ENCODE measurements around the gene SLC22A16.
"Not testable (repeated sequence)": the region's sequence is repeated elsewhere in the genome, so short reads cannot be mapped to it uniquely, and the experiment has no call there.

The SLC22A16 gene

DNA sequence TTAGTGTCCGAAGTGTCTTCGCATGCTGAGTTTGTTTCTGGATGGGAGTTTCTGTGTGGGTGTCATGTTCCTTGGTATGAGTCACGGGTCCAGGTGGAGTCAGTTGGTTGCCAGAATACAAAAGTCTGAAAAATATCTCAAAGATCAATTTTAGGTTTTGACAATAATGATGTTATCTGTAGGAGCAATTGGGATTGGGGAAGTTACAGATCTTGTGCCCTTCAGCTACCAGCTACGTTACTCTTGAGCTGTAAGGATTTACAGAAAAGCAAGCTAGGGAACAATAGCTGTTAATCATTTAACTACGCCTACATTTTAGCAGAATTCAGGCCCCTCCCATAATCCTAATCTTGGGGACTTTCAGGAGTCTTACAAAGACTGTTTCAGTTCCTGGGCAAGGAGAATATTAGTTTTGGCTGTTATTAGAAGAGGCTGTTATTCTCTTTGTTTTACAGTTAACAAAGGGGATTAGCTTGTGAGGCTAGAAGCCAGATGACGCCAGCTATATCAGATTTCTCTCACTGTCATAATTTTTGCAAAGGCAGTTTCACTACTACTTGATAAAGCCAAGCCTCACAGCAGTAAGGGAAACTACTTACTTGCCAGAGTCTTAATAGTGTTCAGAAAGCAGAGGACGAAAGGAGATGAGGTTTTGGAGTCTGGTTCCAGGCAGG is 15.4 kb upstream of the SLC22A16 start:
- in situ Hi-C loops (cut with MboI; ENCODE audit: low sequenced_read_pairs) = no loop called here

DNA sequence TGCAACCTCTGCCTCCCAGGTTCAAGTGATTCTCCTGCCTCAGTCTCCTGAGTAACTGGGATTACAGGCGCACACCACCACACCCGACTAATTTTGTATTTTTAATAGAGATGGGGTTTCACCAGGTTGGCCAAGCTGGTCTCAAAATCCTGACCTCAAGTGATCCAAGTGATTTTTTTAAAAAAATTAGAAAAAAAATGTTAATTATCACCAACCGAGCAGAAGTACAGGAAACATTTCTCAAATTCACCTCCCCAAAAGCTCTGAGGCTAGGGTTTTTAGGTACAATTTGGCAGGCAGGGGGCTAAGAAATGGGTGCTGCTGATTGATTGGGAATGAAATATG is 14.9 kb upstream of the SLC22A16 start:
- in situ Hi-C loops (cut with MboI; ENCODE audit: low sequenced_read_pairs) = no loop called here

DNA sequence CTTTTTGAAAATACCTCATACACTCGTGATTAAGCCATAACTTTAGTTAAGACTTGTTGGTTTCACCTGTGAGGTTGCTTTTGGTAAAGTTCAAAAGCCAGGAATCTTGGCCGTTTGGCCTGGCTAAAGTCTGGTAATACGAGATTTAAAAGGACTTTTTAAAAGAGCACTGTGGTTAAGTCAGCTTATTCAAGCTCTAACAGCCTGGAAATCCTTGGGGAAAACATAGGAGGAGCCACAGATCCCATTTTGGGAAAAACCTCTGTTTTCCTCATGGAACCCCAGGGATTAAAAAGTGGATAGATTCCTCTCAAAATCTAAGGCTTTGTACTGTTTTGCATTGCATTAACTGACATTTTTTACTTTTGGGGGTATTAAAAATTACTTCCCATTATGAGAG is 13.7 kb upstream of the SLC22A16 start:
- in situ Hi-C loops (cut with MboI; ENCODE audit: low sequenced_read_pairs) = no loop called here

DNA sequence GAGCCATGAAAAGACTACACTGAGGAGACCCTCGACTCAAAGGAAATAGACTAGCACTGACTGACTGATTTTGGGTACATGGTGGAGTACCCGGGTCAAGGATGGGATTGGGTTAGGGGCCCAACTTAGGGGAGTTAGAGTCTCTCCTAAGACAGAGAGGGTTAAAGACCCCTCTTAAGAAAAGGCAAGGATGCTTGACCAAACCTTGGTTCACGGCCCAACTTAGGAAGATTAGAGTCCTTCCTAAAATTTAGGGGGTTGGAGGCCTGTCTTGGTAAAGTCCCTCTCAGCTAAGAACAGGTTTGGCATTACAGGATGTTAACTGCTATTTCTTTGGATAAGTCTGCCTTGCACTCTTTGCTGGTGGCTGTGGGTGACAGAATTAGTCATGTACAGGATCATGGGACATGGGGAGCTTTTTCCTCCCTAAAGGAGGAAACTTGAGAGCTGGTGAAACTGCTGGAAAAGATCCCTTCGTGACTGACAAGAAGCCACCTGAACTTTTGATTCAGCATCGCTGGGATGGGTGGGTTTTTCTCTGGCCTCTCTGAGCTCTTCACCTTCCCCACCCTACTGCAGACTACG is 12.3 kb upstream of the SLC22A16 start:
- in situ Hi-C loops (cut with MboI; ENCODE audit: low sequenced_read_pairs) = no loop called here

DNA sequence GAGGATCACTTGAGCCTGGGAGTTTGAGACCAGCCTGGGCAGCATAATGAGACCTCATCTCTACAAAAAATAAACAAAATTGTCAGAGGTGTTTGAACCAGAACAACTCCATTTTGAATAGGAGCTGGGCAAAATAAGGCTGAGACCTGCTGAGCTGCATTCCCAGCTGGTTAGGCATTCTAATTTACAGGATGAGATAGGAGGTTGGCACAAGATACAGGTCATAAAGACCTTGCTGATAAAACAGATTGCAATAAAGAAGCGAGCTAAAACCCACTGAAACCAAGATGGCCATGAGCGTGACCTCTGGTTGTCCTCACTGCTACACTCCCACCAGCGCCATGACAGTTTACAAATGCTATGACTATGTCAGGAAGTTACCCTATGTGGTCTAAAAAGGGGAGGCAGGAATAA is 11.6 kb upstream of the SLC22A16 start:
- in situ Hi-C loops (cut with MboI; ENCODE audit: low sequenced_read_pairs) = not testable (repeated sequence)

DNA sequence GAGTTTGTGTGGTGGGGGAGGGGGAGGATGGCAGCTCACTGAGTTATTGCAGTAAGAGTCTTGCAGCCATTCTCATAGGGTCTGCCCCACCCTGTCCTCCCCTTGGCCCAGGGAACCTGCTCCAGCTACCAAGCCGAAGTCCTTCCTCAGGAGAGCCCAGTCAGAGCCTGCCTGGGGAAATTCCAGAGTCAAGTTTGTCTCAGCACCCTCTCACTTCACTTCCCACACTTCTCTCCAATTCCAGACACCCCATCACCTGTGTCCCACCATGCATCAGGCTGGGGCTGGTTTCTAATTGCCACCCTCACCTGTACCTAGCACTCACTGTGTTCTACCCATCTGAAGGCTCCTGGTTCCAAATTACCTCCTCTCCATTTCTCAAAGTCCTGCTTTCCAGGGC is 10.3 kb upstream of the SLC22A16 start:
- in situ Hi-C loops (cut with MboI; ENCODE audit: low sequenced_read_pairs) = no loop called here

DNA sequence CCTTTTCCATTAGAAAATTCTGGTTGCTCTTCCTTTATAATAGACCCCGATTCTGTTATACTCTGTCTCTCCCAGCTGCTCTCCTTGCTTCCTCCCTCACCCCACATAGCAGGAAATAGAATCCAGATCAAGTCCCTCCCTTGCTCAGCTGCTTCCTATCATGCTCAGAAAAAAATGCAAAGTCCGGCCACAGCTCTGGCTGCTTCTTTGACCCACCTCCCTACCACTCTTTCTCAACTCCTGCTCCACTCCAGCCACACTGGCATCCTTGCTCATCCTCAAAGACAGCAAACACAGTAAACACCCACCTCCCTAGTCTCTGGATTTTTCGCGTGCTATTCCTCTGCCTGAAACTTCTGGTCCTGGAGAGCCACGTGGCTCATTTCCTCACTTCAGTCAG is 9.1 kb upstream of the SLC22A16 start:
- in situ Hi-C loops (cut with MboI; ENCODE audit: low sequenced_read_pairs) = no loop called here

DNA sequence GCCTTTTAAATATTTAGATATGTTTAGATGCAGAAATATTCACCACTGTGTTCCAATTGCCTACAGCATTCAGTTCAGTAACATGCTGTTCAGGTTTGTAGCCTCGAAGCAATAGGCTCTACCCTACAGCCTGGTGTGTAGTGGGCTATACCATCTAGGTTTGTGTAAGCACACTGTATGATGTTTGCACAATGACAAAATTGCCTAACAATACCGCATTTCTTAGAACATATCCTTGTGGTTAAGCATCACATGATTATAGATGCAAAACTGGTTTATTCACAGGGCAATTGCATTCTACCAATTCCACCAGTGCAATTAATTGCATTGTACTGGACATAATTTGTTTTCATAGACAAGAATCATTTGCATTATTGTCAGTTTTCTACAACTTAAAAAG is 7.9 kb upstream of the SLC22A16 start:
- in situ Hi-C loops (cut with MboI; ENCODE audit: low sequenced_read_pairs) = no loop called here

DNA sequence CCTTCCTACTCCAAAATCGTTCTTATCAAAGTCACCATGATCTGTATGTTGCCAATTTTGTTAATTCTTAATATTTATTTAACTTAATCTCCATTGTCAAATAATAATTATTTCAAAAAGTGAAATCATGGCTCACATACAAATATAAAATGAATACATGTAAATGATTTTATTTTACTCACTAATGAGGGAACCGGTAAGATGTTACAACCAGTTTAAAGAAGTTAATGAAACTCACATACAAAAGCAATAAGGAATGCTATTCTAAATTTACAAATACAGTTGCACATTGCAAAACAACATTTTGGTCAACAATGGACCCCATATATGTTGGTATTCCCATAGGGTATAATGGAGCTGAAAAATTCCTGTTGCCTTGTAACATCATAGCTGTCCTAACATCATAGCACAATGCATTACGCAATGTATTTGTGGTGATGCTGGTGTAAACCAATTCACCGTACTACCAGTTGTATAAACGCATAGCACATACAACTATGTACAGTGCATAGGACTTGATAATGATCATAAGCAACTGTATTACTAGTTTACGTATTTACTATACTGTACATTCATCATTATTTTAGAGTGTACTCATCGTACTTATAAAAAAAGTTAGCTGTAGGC is 6.5 kb upstream of the SLC22A16 start:
- in situ Hi-C loops (cut with MboI; ENCODE audit: low sequenced_read_pairs) = no loop called here

DNA sequence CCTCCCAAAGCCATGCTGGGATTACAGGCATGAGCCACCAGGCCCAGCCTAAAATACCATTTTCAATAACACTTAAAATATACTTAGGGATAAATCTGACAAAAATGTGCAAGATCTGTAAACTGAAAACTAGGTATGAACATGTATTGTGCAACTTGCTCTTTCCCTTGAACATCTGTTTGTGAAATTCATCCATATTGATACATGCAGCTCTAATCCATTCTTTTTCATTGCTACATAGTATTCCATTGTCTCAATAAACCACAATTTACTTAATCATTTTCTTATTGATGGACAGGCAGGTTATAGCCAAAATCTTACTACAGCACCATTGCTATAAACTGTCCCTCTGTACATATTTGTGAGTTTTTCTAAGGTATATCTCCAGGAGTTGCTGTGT is 4.7 kb upstream of the SLC22A16 start:
- in situ Hi-C loops (cut with MboI; ENCODE audit: low sequenced_read_pairs) = no loop called here

DNA sequence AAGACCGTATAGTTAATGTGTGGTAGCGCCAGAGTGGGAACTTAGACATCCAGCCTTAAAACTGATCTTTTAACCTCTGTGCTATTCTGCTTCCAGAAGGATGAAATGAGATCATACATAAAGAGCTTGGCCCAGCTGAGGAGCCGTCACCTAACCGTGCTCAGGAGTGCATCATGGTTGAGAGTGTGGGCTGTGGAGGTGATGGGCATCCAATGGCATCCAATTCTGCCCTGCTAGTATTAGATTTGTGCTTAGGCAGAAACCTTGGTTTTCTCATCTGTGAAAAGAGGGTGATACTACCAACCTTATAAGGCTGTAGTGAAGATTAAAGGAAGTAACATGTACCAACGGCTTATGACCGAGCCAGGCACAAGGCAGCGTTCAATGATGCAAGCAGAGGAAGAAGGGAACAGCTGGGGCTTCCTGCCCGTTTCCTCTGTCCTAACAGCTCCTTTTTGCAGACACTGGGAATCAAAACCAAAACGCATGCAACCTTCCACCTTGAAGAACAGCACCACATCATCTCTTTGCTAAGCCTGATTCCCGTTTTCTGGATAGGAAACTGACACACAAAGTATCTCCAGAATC is 1.3 kb downstream of the SLC22A16 start:
- in situ Hi-C loops (cut with MboI; ENCODE audit: low sequenced_read_pairs) = no loop called here

DNA sequence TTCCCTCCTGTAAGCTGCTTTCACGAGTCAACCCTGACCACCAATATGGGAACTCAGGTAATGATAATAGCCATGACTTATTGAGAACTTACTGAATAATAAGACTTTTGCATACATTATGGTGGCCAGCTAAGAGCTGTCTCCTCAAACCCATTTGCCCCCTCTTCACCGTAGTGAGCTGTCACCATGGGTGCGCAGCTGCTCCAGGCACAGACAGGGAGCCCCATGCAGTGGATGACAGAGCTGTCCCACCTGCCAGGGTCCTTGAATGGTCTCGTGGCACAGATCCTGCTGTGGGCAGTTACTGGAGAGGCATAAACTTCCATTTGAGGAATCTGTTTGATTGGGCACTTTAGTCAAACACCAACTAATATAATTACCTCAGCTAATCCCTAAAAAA is 1.9 kb downstream of the SLC22A16 start:
- in situ Hi-C loops (cut with MboI; ENCODE audit: low sequenced_read_pairs) = no loop called here

DNA sequence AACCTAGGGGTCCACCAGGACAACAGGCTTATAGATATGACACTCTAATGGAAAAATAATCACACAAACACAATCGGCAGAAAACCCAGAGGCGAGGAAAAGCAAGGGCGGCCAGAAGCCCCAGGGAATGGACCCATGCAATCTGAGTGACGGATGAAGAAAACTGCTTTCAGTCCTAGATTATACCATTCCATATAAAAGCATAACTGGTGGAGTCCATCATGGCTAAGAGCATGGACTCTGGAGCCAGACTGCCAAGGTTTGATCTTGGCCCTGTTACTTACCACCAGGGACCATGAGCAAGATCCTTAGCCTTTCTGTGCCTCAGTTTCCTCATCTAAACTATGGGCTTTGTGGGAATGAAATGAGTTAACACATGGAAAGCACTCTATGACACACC is 3.7 kb downstream of the SLC22A16 start:
- in situ Hi-C loops (cut with MboI; ENCODE audit: low sequenced_read_pairs) = no loop called here

DNA sequence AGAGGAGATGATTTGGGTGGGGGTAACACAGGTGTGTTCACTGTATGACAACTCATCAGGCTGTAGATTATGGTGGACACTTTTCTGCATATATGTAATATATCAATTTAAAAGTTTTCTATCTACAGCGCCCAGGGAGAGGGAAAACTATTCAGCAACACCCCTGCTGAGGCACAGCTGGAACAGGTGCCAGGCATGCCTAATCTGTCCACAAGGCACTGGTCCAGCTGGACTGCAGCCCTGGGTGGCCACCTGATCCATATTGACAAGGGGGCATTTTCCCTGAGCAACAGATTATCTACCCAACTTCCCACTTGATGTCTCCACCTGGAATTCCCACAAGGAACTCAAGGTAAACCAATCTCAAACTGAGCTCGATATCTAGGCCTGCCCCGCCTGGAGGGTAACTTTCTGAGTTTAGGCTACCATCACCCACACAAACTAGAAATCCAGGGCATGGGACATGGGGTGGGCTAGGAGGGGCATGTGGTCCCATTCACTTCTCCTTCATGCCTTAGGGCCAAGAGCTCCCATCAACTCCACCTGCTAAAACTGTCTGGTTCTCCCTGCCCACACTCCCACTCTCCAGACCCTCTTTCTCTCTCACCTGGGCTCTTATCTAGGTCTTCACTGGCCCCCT is 4.6 kb downstream of the SLC22A16 start:
- in situ Hi-C loops (cut with MboI; ENCODE audit: low sequenced_read_pairs) = no loop called here

DNA sequence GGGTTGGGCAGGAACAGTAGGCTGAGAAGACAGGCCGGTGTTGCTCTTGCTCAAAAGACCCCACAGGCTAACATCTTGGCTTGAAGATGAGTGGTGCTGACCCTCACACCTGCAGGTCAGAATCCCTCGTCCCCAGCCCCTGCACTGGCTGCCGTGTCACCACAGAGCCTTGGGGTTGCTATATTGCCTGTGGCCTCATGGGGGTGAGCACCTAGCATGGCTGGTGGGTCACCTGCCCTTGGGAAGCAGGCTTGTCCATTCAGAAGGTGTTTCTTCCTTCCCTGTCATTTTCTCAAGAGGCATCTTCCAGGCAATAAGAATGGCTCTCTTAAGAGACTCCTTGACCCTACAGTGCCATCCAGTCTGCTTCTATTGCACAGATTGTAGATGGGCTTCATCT is 7.7 kb downstream of the SLC22A16 start:
- in situ Hi-C loops (cut with MboI; ENCODE audit: low sequenced_read_pairs) = no loop called here

DNA sequence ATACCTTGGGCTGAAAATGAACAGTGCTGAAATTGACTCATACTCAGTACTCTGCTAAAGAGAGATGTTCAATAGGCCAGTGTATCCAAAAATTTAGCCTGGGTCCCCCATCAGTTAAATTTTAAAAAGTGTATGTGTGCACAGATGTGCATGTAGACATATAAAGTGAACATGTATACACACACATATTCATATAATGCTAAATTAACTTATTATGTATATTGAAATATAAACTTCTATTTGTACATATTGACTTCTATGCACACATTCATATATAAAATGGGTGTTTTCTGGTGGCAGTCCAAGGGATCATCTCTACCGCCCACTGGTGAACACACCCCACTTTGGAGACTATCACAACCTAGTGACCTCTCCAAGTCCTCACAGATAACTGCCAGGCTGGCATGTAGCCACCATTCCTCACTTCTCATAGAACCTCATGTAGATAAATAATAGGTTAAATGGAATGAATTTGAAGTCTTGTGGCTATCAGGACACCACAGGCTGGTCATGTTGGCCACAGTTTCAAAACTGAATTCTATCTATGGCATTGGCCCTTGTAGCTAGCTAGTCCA is 8.8 kb downstream of the SLC22A16 start:
- in situ Hi-C loops (cut with MboI; ENCODE audit: low sequenced_read_pairs) = no loop called here

DNA sequence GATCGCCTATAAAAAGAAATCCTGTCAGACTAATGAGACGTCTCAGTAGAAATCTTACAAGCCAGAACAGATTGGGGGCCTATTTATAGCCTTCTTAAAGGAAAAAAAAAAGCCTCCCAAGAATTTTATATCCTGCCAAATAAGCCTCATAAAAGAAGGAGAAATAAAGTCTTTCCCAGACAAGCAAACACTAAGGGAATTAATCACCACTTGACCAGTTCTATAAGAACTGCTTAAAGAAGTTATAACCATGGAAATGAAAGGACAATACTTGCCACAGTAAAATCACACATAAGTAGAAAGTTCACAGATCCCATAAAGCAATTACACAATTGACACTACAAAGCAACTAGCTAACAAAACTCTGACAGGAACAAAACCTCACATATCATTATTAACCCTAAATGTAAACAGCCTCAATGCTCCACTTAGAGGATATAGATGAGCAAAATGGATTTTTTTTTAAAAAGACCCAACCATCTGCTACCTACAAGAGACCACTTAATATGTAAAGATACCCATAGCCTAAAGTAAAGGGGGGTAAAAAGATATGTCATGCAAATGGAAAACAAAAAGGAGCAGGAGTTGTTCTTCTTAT is 13.4 kb downstream of the SLC22A16 start:
- in situ Hi-C loops (cut with MboI; ENCODE audit: low sequenced_read_pairs) = no loop called here

DNA sequence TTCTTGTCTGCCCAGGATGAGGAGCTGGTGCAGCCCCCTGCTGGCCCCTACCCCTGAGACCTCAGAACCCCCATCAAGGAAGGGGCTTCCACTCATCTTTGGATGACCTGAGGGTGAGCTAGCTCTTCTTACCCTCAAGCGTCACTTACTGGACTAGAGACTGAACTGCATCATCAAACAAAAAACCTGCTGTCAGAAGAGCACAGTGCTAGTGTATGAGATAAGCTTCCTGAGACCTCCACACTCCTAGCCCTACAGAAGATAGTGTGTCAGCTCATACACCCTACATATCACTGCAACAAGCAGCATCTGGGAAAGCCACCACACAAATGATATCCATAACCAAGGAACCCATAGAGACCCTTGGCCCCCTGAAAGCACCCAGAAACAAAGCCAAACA is 15.0 kb downstream of the SLC22A16 start:
- in situ Hi-C loops (cut with MboI; ENCODE audit: low sequenced_read_pairs) = no loop called here

DNA sequence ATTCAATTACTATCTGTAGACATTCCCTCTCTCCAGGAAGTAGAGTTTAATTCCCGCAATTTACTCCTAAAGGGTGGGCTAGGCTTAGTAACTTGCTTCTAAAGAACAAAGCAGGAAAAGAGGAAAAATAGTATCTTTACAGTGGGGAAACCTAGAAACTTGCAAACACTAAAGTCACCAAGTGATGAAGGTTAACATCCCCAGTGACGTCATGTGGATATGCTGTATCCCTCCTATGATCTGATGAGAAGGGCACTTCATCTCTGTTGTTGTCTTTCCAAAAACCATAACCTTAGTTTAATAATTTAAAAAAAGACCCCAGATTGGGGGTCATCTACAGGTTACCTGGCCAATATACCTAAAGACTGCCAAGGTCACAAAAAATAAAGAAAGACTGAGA is 17.3 kb downstream of the SLC22A16 start:
- in situ Hi-C loops (cut with MboI; ENCODE audit: low sequenced_read_pairs) = no loop called here

DNA sequence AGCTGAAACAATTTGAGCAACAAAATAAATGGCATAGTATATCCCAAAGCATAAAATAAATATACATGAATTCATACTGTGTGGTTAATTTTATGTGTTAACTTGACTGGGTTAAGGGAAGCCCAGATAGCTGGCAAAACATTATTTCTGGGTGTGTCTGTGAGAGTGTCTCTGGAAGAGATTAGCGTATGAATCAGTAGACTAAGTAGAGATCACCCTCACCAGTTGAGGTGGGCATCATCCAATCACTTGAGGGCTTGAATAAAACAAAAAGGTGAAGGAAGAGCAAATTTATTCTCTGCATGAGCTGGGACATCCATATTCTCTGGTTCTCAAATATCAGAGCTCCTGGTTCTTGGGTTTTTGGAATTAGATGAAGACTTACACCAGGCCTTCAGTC is 17.9 kb downstream of the SLC22A16 start:
- in situ Hi-C loops (cut with MboI; ENCODE audit: low sequenced_read_pairs) = no loop called here

DNA sequence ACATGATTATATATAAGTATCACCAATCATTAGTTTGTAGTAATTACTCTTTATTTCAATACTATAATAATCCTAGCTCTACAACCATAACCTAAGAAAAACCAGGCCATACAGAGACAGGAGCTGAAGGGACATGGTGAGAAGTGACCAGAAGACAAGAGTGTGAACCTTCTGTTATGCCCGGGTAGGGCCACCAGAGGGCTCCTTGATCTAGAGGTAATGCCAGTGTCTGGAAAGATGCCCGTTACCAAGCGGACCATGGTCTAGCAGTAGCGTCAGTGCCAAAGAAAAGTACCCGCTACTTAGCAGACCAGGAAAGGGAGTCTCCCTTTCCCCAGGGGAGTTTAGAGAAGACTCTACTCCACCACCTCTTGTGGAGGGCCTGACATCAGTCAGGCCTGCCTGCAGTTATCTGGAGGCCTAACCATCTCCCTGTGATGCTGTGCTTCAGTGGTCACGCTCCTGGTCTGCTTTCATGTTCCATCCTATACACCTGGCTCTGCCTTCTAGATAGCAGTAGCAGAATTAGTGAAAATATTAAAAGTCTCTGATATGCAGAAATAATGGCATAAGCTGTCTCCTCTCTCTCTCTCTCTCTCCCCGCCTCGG is 18.7 kb downstream of the SLC22A16 start:
- in situ Hi-C loops (cut with MboI; ENCODE audit: low sequenced_read_pairs) = not testable (repeated sequence)

All from HL-60/S4 treated with phorbol 12-myristate 13-acetate at 8.2 ng/mL for 4 days and 3 days (cell line).